Measurements from ENCODE around the gene RBM23. TPM values are rescaled to one million over a fixed set of nuclear protein-coding genes. Genes with fewer than 3 reads are reported as not detected.

The RBM23 gene
- total RNA-seq, 1 experiment from 2014 or later, result 42.4 TPM

- Mint-ChIP-seq H3K27me3 (ENCODE audit: low read depth) (no peaks in the 10 kb centered on the region), H3K27ac (no peak overlapping the region), H3K4me3 (no peak overlapping the region), H3K36me3 (peaks cover 11% of the 10 kb centered on the region), H3K9me3 (no peaks in the 10 kb centered on the region), H3K4me1 (peaks cover 7% of the 10 kb centered on the region)
- TF ChIP-seq ETV6 (CRISPR knock-in tag; IDR thresholded peaks at IDR 0.05) (no peak), IRF2 (CRISPR knock-in tag; IDR thresholded peaks at IDR 0.05; ENCODE audit: borderline replicate concordance, low read depth) (no peak), NFYB (CRISPR knock-in tag; conservative IDR thresholded peaks at IDR 0.05; ENCODE audit: low read depth) (no peak), ZNF121 (CRISPR knock-in tag; IDR thresholded peaks at IDR 0.05) (no peak), NFE2L1 (CRISPR knock-in tag; IDR thresholded peaks at IDR 0.05) (no peak)
- TF ChIP-seq, protein P1, sequence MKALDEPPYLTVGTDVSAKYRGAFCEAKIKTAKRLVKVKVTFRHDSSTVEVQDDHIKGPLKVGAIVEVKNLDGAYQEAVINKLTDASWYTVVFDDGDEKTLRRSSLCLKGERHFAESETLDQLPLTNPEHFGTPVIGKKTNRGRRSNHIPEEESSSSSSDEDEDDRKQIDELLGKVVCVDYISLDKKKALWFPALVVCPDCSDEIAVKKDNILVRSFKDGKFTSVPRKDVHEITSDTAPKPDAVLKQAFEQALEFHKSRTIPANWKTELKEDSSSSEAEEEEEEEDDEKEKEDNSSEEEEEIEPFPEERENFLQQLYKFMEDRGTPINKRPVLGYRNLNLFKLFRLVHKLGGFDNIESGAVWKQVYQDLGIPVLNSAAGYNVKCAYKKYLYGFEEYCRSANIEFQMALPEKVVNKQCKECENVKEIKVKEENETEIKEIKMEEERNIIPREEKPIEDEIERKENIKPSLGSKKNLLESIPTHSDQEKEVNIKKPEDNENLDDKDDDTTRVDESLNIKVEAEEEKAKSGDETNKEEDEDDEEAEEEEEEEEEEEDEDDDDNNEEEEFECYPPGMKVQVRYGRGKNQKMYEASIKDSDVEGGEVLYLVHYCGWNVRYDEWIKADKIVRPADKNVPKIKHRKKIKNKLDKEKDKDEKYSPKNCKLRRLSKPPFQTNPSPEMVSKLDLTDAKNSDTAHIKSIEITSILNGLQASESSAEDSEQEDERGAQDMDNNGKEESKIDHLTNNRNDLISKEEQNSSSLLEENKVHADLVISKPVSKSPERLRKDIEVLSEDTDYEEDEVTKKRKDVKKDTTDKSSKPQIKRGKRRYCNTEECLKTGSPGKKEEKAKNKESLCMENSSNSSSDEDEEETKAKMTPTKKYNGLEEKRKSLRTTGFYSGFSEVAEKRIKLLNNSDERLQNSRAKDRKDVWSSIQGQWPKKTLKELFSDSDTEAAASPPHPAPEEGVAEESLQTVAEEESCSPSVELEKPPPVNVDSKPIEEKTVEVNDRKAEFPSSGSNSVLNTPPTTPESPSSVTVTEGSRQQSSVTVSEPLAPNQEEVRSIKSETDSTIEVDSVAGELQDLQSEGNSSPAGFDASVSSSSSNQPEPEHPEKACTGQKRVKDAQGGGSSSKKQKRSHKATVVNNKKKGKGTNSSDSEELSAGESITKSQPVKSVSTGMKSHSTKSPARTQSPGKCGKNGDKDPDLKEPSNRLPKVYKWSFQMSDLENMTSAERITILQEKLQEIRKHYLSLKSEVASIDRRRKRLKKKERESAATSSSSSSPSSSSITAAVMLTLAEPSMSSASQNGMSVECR (CRISPR knock-in tag; IDR thresholded peaks at IDR 0.05; ENCODE audit: borderline replicate concordance), result no peak
- DNase-seq (ENCODE audit: low spot score) (no peak), ATAC-seq (no peak)
- CTCF ChIA-PET, result interaction anchor here (1.3 kb wide), 1 partner anchor 11 kb away, joined by 4 read pairs; no protein-coding TSS in a partner anchor
- POLR2A ChIA-PET, result no interaction called here
Measured at GRCh38 chr14:22875748-22876319, 43.1 kb downstream of the RBM23 start.

DNA sequence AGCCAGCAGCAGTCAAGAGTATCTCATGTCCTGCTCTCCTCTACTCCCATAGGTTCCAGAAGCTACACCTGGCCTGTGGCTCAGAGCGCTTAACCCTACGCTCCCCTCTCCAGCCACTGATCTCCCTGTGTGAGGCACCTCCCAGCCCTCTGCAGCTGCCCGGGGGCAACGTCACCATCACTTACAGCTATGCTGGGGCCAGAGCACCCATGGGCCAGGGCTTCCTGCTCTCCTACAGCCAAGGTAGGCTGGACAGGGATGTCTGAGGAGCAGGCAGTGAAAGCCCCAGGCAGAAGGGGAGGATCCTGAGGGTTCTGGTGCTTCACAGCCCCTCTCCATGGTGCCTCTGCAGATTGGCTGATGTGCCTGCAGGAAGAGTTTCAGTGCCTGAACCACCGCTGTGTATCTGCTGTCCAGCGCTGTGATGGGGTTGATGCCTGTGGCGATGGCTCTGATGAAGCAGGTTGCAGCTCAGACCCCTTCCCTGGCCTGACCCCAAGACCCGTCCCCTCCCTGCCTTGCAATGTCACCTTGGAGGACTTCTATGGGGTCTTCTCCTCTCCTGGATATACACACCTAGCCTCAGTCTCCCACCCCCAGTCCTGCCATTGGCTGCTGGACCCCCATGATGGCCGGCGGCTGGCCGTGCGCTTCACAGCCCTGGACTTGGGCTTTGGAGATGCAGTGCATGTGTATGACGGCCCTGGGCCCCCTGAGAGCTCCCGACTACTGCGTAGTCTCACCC, 43.8 kb downstream of the RBM23 start:
- no peak overlapping the region for H3K27ac Mint-ChIP-seq
- H3K36me3 Mint-ChIP-seq, result peaks cover 11% of the 10 kb centered on the region
- ChIA-PET POLR2A (no interaction called here), CTCF (no interaction called here)
- no peaks in the 10 kb centered on the region for H3K27me3 Mint-ChIP-seq (ENCODE audit: low read depth)
- DNase-seq (ENCODE audit: low spot score) (no peak), ATAC-seq (no peak)
- no peak overlapping the region for H3K4me3 Mint-ChIP-seq
- H3K9me3 Mint-ChIP-seq, result no peaks in the 10 kb centered on the region
- H3K4me1 Mint-ChIP-seq, result peaks cover 14% of the 10 kb centered on the region
- TF ChIP-seq SMAD4 (CRISPR knock-in tag; IDR thresholded peaks at IDR 0.05) (no peak), HMGXB4 (CRISPR knock-in tag; IDR thresholded peaks at IDR 0.05) (no peak), FOXJ3 (CRISPR knock-in tag; IDR thresholded peaks at IDR 0.05; ENCODE audit: borderline replicate concordance) (no peak), SMAD3 (CRISPR knock-in tag; IDR thresholded peaks at IDR 0.05; ENCODE audit: borderline replicate concordance) (no peak), FOXP4 (CRISPR knock-in tag; IDR thresholded peaks at IDR 0.05) (no peak), TEAD4 (CRISPR knock-in tag; IDR thresholded peaks at IDR 0.05) (no peak), ZNF219 (CRISPR knock-in tag; IDR thresholded peaks at IDR 0.05; ENCODE audit: borderline replicate concordance) (no peak), ZNF423 (CRISPR knock-in tag; IDR thresholded peaks at IDR 0.05) (no peak), TEAD1 (CRISPR knock-in tag; IDR thresholded peaks at IDR 0.05) (no peak), ATF3 (CRISPR knock-in tag; conservative IDR thresholded peaks at IDR 0.05) (no peak), ZSCAN18 (CRISPR knock-in tag; IDR thresholded peaks at IDR 0.05) (no peak), SP1 (CRISPR knock-in tag; conservative IDR thresholded peaks at IDR 0.05) (no peak), FOXP1 (CRISPR knock-in tag; IDR thresholded peaks at IDR 0.05; ENCODE audit: borderline replicate concordance) (no peak), ZNF317 (CRISPR knock-in tag; IDR thresholded peaks at IDR 0.05; ENCODE audit: borderline replicate concordance, low read depth) (no peak)
- TF ChIP-seq, protein P2, sequence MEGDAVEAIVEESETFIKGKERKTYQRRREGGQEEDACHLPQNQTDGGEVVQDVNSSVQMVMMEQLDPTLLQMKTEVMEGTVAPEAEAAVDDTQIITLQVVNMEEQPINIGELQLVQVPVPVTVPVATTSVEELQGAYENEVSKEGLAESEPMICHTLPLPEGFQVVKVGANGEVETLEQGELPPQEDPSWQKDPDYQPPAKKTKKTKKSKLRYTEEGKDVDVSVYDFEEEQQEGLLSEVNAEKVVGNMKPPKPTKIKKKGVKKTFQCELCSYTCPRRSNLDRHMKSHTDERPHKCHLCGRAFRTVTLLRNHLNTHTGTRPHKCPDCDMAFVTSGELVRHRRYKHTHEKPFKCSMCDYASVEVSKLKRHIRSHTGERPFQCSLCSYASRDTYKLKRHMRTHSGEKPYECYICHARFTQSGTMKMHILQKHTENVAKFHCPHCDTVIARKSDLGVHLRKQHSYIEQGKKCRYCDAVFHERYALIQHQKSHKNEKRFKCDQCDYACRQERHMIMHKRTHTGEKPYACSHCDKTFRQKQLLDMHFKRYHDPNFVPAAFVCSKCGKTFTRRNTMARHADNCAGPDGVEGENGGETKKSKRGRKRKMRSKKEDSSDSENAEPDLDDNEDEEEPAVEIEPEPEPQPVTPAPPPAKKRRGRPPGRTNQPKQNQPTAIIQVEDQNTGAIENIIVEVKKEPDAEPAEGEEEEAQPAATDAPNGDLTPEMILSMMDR (IDR thresholded peaks at IDR 0.05), result no peak
- TF ChIP-seq, protein P3, sequence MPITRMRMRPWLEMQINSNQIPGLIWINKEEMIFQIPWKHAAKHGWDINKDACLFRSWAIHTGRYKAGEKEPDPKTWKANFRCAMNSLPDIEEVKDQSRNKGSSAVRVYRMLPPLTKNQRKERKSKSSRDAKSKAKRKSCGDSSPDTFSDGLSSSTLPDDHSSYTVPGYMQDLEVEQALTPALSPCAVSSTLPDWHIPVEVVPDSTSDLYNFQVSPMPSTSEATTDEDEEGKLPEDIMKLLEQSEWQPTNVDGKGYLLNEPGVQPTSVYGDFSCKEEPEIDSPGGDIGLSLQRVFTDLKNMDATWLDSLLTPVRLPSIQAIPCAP (CRISPR knock-in tag; IDR thresholded peaks at IDR 0.05), result no peak

Measured in WTC11 (cell line).